GM20000 (cell line): ENCODE data around the gene XPR1.

Experiments used
- DNase-seq: peaks from one replicate; pipeline ENCODE4 v3.0.0; 2012; ENCODE audit warnings: low spot score
- TF ChIP-seq, protein P1 (sequence below): IDR thresholded peaks from 2 replicates; pipeline ENCODE4 v1.5.1; 2012; ENCODE audit warnings: mild to moderate bottlenecking, control low read depth; ENCODE audit errors: extremely low read depth, missing control alignments

Gene XPR1

DNA sequence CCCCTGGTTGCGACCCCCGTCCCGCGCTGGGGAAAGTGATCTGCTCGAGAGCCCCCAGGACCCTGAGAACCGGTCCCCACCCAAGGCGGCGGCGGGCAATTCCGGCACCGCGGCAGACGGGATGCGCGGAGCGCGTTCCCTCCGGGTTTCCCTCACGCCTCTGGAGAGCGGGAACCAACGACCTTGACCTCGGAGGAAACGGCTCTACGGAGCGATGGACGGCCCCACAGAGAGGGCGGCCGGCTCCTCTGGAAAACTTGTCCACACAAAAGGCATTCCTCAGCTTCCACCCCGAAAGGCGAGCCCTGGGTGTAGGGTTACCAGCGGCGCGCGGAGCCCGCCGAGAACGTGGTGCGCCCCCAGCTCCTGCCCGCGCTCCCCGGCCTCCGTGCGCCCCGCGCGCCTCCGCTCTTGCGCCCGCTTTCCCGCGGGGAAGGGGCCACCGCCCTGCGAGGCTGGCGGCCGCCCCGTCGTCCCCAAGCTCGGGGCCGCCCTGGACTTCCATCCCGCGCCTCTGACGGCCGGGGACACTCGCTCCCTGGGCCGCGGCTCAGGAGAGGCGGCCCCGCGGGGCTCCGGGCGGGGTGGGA, 280.5 kb downstream of the XPR1 start:
- TF ChIP-seq, protein P1, sequence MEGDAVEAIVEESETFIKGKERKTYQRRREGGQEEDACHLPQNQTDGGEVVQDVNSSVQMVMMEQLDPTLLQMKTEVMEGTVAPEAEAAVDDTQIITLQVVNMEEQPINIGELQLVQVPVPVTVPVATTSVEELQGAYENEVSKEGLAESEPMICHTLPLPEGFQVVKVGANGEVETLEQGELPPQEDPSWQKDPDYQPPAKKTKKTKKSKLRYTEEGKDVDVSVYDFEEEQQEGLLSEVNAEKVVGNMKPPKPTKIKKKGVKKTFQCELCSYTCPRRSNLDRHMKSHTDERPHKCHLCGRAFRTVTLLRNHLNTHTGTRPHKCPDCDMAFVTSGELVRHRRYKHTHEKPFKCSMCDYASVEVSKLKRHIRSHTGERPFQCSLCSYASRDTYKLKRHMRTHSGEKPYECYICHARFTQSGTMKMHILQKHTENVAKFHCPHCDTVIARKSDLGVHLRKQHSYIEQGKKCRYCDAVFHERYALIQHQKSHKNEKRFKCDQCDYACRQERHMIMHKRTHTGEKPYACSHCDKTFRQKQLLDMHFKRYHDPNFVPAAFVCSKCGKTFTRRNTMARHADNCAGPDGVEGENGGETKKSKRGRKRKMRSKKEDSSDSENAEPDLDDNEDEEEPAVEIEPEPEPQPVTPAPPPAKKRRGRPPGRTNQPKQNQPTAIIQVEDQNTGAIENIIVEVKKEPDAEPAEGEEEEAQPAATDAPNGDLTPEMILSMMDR: no peak
- DNase-seq: no peak

DNA sequence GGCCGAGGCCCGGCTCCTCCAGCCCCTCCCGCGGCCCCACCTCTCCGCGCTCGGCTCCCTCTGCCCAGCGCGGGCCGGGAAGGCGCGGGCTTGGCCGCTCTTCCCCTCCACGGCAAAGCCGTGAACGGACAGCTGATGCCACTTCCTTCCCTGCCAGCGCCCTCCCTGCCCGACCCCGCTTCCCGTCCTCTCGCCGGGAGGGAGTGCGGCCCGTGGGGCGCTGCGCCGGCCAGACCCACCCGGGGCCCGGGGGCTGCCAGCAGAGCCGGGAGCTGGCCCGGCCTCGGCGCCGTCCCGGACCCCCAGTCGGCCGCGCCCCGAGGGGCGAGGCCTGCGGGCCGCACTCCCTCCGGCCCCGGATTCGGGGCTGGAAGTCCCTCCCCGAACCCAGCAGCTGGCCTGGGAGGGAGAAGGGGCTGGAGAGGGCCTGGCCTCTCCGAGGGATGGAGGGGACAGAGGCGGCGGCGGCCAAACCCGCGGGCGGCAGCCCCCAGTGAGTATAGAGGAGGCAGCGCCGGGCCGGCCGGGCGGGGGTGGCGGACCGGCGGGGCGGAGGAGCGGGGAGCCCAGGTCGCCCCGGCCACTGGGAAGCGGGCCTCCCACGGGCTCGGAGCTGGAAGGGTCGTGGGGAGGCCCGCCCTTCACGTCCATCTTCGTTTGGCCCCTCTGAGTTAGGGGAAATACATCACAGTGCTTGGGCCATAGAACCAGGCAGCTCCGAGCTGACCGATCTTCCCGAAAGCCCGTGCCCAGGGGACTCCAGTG, 281.2 kb downstream of the XPR1 start, which contains the start of gene KIAA1614:
KIAA1614 (plus strand) TSS at position 97 of the 765 bp plus-strand sequence; CDS start at position 444, 347 bp downstream.
- TF ChIP-seq, protein P1: no peak
- peak; percentile 72 for DNase-seq

DNA sequence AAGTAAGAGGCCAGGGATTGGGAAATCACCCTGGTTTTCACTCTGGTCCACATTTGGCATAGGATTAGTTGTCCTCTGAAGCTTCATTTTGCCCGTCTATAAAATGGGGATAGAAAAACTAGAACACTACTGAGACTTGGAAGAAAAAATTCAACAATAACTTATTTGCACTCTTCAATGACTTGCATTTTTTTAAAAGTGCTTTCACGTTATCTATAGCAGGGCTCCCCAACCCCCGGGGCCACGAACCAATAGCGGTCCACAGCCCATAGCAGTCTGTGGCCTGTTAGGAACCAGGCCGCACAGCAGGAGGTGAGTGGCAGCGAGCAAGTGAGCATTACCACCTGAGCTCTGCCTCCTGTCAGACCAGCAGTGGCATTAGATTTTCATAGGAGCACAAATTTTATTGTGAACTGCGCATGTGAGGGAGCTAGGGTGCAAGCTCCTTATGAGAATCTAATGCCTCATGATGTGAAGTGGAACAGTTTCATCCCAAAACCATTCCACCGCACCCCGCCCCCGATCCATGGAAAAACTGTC, 283.7 kb downstream of the XPR1 start:
- TF ChIP-seq, protein P1: no peak
- DNase-seq: no peak

DNA sequence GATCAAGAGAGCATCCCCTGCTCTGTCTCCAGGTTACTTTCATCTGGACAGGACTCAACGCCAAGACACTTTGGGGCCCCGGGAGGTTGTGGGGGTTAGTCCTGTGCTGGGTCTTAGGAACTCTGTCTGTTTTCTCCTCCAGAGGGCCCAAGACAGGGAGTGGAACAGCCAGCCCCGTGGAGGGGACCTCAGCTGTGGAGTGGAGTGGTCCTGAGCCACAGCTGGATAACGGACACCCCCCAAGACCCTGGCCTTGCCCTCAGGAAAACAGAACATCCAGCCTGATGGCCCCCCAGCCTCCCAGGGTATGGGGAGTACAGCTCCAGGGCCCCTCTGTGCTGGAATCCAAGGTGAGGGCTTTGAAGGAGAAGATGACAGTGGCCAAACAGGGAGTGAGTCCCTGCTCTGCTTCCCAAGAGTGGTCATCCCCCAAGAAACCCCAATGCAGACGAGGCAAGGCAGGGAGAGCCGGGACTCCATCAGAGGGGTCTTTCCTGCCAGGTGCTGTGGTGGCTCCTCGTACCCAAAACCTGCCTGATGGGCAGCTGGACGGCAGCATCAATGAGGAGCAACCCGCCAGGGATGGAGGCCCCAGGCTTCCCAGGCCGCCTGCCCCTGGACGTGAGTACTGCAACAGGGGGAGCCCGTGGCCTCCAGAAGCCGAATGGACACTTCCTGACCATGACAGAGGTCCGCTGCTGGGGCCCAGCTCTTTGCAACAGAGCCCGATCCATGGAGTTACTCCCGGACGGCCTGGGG, 284.4 kb downstream of the XPR1 start:
- TF ChIP-seq, protein P1: no peak

DNA sequence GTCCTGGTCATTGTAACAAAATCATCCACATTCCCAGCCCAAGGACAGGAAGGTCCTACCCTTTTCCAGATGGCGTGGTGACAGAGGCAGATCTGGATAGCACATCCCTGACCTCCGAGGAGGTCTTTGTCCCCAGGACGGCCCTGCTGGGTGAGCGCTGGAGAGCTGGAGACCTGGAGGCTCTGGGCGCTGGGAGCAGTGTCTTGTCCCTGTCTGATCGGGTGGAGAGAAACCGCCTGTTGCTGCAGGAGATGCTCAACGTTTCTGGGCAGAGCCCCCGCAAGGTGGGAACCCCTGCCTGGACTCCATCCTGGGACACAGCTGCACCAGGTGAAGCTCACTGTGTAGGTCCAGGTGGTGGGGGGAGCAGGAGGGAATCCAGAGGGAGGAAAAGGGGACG, 284.9 kb downstream of the XPR1 start:
- peak; percentile 19 for DNase-seq
- TF ChIP-seq, protein P1: no peak

More for the DNA sequence above, 284.4 kb downstream of the XPR1 start:
- no peak for DNase-seq

DNA sequence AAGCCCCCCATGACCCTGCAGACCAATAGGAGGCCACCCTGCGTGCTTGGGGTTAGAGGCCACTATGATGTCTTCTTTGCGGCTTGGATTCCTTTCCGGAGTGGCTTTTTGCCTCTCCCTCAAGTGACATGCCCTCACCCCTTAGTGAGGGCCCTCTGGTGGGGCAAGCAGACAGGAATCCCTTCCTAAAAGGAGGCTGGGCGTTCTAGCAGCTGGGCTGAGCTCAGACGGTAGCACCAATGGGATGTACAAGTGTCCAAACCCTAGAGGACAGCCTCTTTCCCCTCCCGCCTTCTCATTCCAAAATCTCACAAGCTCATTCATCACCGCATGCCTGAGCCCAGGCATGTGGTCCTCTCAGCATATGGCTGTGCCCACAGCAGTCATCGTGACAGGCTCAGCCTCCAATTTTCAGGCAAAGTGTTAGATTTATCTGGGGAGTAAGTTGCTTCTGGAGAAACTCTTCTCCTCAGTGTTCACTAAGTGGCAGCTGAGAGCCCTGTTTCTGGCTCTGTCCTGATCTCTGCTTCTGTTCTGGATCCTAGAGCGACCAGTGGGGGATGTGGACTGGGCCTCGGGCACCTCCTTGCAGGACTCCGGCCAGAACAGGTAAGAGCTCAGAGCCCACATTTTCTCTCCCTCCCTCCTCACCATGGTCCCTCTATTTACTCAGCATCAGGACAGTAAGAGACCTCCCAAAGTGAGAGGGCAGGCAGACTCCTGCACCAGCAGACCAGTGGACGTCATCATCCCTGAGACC, 285.7 kb downstream of the XPR1 start:
- peak; percentile 45 for DNase-seq
- TF ChIP-seq, protein P1: no peak
